ENCODE measurements around the gene TRIM72.
A peak's percentile ranks its signal among the peaks of the same experiment; 100 is the strongest.

The TRIM72 gene

GRCh38 chr16:31206776-31207175 lies 7.1 kb upstream of the TRIM72 start:
- DNase-seq (ENCODE audit: low spot score): no peak
- TF ChIP-seq CTCF (IDR thresholded peaks at IDR 0.05; ENCODE audit: extremely low read depth, missing control alignments): no peak

- no peak for TF ChIP-seq CTCF (IDR thresholded peaks at IDR 0.05; ENCODE audit: extremely low read depth, missing control alignments)
- DNase-seq (ENCODE audit: low spot score): no peak
These were observed 577 bp upstream of the TRIM72 start for GRCh38 chr16:31213342-31213741.

- no peak for TF ChIP-seq CTCF (IDR thresholded peaks at IDR 0.05; ENCODE audit: extremely low read depth, missing control alignments)
- no peak for DNase-seq (ENCODE audit: low spot score)
These were observed 878 bp downstream of the TRIM72 start for GRCh38 chr16:31214708-31215286.

- no peak for TF ChIP-seq CTCF (IDR thresholded peaks at IDR 0.05; ENCODE audit: extremely low read depth, missing control alignments)
- DNase-seq (ENCODE audit: low spot score): peak; percentile 67
These were observed 1.6 kb downstream of the TRIM72 start for GRCh38 chr16:31215287-31216162.

- DNase-seq (ENCODE audit: low spot score): peak; percentile 45
- TF ChIP-seq CTCF (IDR thresholded peaks at IDR 0.05; ENCODE audit: extremely low read depth, missing control alignments): no peak
These were observed 2.7 kb downstream of the TRIM72 start, which contains the start of gene PYDC1 for GRCh38 chr16:31216422-31217135. PYDC1 (minus strand) TSS chr16:31217135; CDS start chr16:31217028, 107 bp downstream.

GRCh38 chr16:31217136-31217530 lies 3.2 kb downstream of the TRIM72 start:
- TF ChIP-seq CTCF (IDR thresholded peaks at IDR 0.05; ENCODE audit: extremely low read depth, missing control alignments): no peak
- DNase-seq (ENCODE audit: low spot score): no peak
